Measurements from ENCODE around the gene ERMARD. TPM values are rescaled to one million over a fixed set of nuclear protein-coding genes. Genes with fewer than 3 reads are reported as not detected.

Gene ERMARD
- total and polyA plus RNA-seq, 2 experiments from 2014 or later = 20.9 to 21.2 TPM

- H3K9me3 ChIP-seq (ENCODE audit: low read depth) = no peaks in the 10 kb centered on the region
- DNase-seq (ENCODE audit: low read depth in 1 of 2, low spot score in 1 of 2) = no peak
- H3K4me3 ChIP-seq = no peak overlapping the region
- no peaks in the 10 kb centered on the region for H3K27me3 ChIP-seq
- H3K36me3 ChIP-seq = no peaks in the 10 kb centered on the region
- no peaks in the 10 kb centered on the region for H3K4me1 ChIP-seq (ENCODE audit: low read depth)
- no peak overlapping the region for H3K27ac ChIP-seq
- no peak for TF ChIP-seq CTCF (IDR thresholded peaks at IDR 0.05; ENCODE audit: low read depth, low read length)
Measured at GRCh38 chr6:169807229-169807628, 55.8 kb downstream of the ERMARD start.

- no peaks in the 10 kb centered on the region for H3K36me3 ChIP-seq
- H3K4me3 ChIP-seq = no peak overlapping the region
- no peaks in the 10 kb centered on the region for H3K9me3 ChIP-seq (ENCODE audit: low read depth)
- H3K4me1 ChIP-seq (ENCODE audit: low read depth) = no peaks in the 10 kb centered on the region
- H3K27ac ChIP-seq = no peak overlapping the region
- no peak for DNase-seq (ENCODE audit: low read depth in 1 of 2, low spot score in 1 of 2)
- H3K27me3 ChIP-seq = no peaks in the 10 kb centered on the region
- TF ChIP-seq CTCF (IDR thresholded peaks at IDR 0.05; ENCODE audit: low read depth, low read length) = no peak
Measured at GRCh38 chr6:169807699-169808607, 56.5 kb downstream of the ERMARD start.

GRCh38 chr6:169808608-169808967 is 57.2 kb downstream of the ERMARD start:
- no peaks in the 10 kb centered on the region for H3K36me3 ChIP-seq
- H3K4me1 ChIP-seq (ENCODE audit: low read depth) = no peaks in the 10 kb centered on the region
- no peaks in the 10 kb centered on the region for H3K27me3 ChIP-seq
- H3K27ac ChIP-seq = no peak overlapping the region
- DNase-seq (ENCODE audit: low read depth in 1 of 2, low spot score in 1 of 2) = no peak
- H3K4me3 ChIP-seq = no peak overlapping the region
- no peaks in the 10 kb centered on the region for H3K9me3 ChIP-seq (ENCODE audit: low read depth)
- TF ChIP-seq CTCF (IDR thresholded peaks at IDR 0.05; ENCODE audit: low read depth, low read length) = no peak

- no peaks in the 10 kb centered on the region for H3K9me3 ChIP-seq (ENCODE audit: low read depth)
- H3K36me3 ChIP-seq = no peaks in the 10 kb centered on the region
- no peak overlapping the region for H3K27ac ChIP-seq
- TF ChIP-seq CTCF (IDR thresholded peaks at IDR 0.05; ENCODE audit: low read depth, low read length) = no peak
- no peaks in the 10 kb centered on the region for H3K27me3 ChIP-seq
- DNase-seq (ENCODE audit: low read depth in 1 of 2, low spot score in 1 of 2) = no peak
- H3K4me3 ChIP-seq = no peak overlapping the region
- no peaks in the 10 kb centered on the region for H3K4me1 ChIP-seq (ENCODE audit: low read depth)
Measured at GRCh38 chr6:169809386-169809785, 58.0 kb downstream of the ERMARD start.

GRCh38 chr6:169810066-169810989 is 58.9 kb downstream of the ERMARD start:
- no peak for DNase-seq (ENCODE audit: low read depth in 1 of 2, low spot score in 1 of 2)
- H3K27ac ChIP-seq = no peak overlapping the region
- no peak for TF ChIP-seq CTCF (IDR thresholded peaks at IDR 0.05; ENCODE audit: low read depth, low read length)

More at GRCh38 chr6:169810066-169810989, 58.9 kb downstream of the ERMARD start:
- Histone ChIP-seq H3K36me3 (no peaks in the 10 kb centered on the region), H3K9me3 (ENCODE audit: low read depth) (no peaks in the 10 kb centered on the region), H3K4me3 (no peak overlapping the region), H3K27me3 (no peaks in the 10 kb centered on the region), H3K4me1 (ENCODE audit: low read depth) (no peaks in the 10 kb centered on the region)
